HepG2 (cell line): Measurements from ENCODE around the gene ZNF507. TPM values are rescaled to one million over a fixed set of nuclear protein-coding genes. Genes with fewer than 3 reads are reported as not detected.

ENCODE experiments used
- ASH2L ChIP-seq: fragments of 300-600, 200-600 bp; sonication (generic); IDR thresholded peaks from 2 replicates; pipeline ENCODE4 v1.7.0; 2017; ENCODE audit warnings: low read depth, mild to moderate bottlenecking, moderate library complexity, mixed read lengths, low read length; ENCODE audit not compliant: insufficient read length
- ATF4 ChIP-seq, 2 experiments: fragments of 450-650 bp in 1 of 2; sonication (generic) in 1 of 2; formaldehyde crosslinking; IDR thresholded peaks; 2 replicates each; pipeline versions ENCODE4 v1.5.0 to v1.8.0; 2020 to 2022; ENCODE audit warnings: mild to moderate bottlenecking in 1 of 2, missing genetic modification reagents in 1 of 2
- ATM ChIP-seq: fragments of 450-650 bp; IDR thresholded peaks from 2 replicates; pipeline ENCODE4 v1.7.1; 2017; ENCODE audit warnings: mild to moderate bottlenecking, borderline replicate concordance
- FOXA1 ChIP-seq, 2 experiments: fragments of 450-650 bp in 1 of 2; sonication (generic) in 1 of 2; formaldehyde crosslinking in 1 of 2; IDR thresholded peaks; 2 replicates each; pipeline versions ENCODE4 v1.4.0 to v1.6.1; 2016 to 2020; ENCODE audit warnings: missing genetic modification reagents in 1 of 2
- IRF2 ChIP-seq: IDR thresholded peaks from 2 replicates; pipeline ENCODE4 v1.6.1; 2018; ENCODE audit warnings: missing genetic modification reagents, missing compliant biosample characterization
- KLF6 ChIP-seq: IDR thresholded peaks from 2 replicates; pipeline ENCODE4 v1.8.0; 2016; ENCODE audit warnings: missing biosample characterization, missing genetic modification reagents
- KMT2B ChIP-seq: IDR thresholded peaks from 2 replicates; pipeline ENCODE4 v1.6.1; 2016; ENCODE audit warnings: missing genetic modification reagents, missing compliant biosample characterization
- MYNN ChIP-seq: sonication (generic); formaldehyde crosslinking; IDR thresholded peaks from 2 replicates; pipeline ENCODE4 v1.4.0; 2020; ENCODE audit warnings: mild to moderate bottlenecking, low read depth, missing genetic modification reagents
- NBN ChIP-seq: fragments of 450-650 bp; conservative IDR thresholded peaks from 2 replicates; pipeline ENCODE4 v1.6.1; 2017
- NCOA1 ChIP-seq: sonication (generic); formaldehyde crosslinking; IDR thresholded peaks from 2 replicates; pipeline ENCODE4 v1.9.0; 2021; ENCODE audit warnings: missing genetic modification reagents
- NKX3-1 ChIP-seq: sonication (generic); formaldehyde crosslinking; IDR thresholded peaks from 2 replicates; pipeline ENCODE4 v1.5.0; 2020; ENCODE audit warnings: missing genetic modification reagents
- SMARCE1 ChIP-seq: fragments of 450-650 bp; IDR thresholded peaks from 2 replicates; pipeline ENCODE4 v1.6.1; 2017; ENCODE audit warnings: borderline replicate concordance
- SNAPC2 ChIP-seq: sonication (generic); formaldehyde crosslinking; IDR thresholded peaks from 2 replicates; pipeline ENCODE4 v1.8.1; 2022; ENCODE audit warnings: mild to moderate bottlenecking, missing genetic modification reagents
- TFDP2 ChIP-seq: sonication (generic); formaldehyde crosslinking; IDR thresholded peaks from 2 replicates; pipeline ENCODE4 v1.4.0; 2020; ENCODE audit warnings: missing genetic modification reagents
- ZBTB37 ChIP-seq: sonication (generic); formaldehyde crosslinking; IDR thresholded peaks from 2 replicates; pipeline ENCODE4 v1.4.0; 2020; ENCODE audit warnings: mild to moderate bottlenecking, missing genetic modification reagents
- ZNF281 ChIP-seq: sonication (generic); formaldehyde crosslinking; IDR thresholded peaks from 2 replicates; pipeline ENCODE4 v1.4.0; 2020; ENCODE audit warnings: missing genetic modification reagents, borderline replicate concordance
- ZNF333 ChIP-seq: sonication (generic); formaldehyde crosslinking; IDR thresholded peaks from 2 replicates; pipeline ENCODE4 v1.4.0; 2020; ENCODE audit warnings: mild to moderate bottlenecking, missing genetic modification reagents, borderline replicate concordance
- ZNF354B ChIP-seq: sonication (generic); formaldehyde crosslinking; IDR thresholded peaks from 2 replicates; pipeline ENCODE4 v1.8.0; 2022; ENCODE audit warnings: mild to moderate bottlenecking, missing genetic modification reagents
- ZNF441 ChIP-seq: sonication (generic); formaldehyde crosslinking; IDR thresholded peaks from 2 replicates; pipeline ENCODE4 v1.7.0; 2021; ENCODE audit warnings: missing genetic modification reagents, borderline replicate concordance
- ZNF501 ChIP-seq: sonication (generic); formaldehyde crosslinking; IDR thresholded peaks from 2 replicates; pipeline ENCODE4 v1.5.1; 2020; ENCODE audit warnings: mild to moderate bottlenecking, moderate library complexity, missing genetic modification reagents
- ZNF546 ChIP-seq: sonication (generic); formaldehyde crosslinking; conservative IDR thresholded peaks from 2 replicates; pipeline ENCODE4 v1.8.1; 2023; ENCODE audit warnings: mild to moderate bottlenecking, missing genetic modification reagents
- ZNF737 ChIP-seq: sonication (generic); formaldehyde crosslinking; IDR thresholded peaks from 2 replicates; pipeline ENCODE4 v1.5.0; 2020; ENCODE audit warnings: missing genetic modification reagents, mild to moderate bottlenecking, borderline replicate concordance
- ZNF768 ChIP-seq: sonication (generic); formaldehyde crosslinking; IDR thresholded peaks from 2 replicates; pipeline ENCODE4 v1.4.0; 2020; ENCODE audit warnings: missing genetic modification reagents
- polyA plus RNA-seq, 8 experiments: library from polyadenylated mRNA; depleted of rRNA in 3 of 8; stranded (reverse) in 7 of 8; unstranded in 1 of 8; fragments of >200 nt; fragmentation: Illumina TruSeq in 4 of 8; extraction: Trizol in 4 of 8; gene quantifications; 2 replicates each; pipeline versions ENCODE4 v1.2.1 to v1.2.3, GENCODE V29; 2011 to 2016; ENCODE audit warnings: low read depth in 4 of 8, missing spikeins in 1 of 8, mixed read lengths in 1 of 8; ENCODE audit not compliant: insufficient read depth in 1 of 8
- total RNA-seq, 5 experiments: library from RNA; depleted of rRNA; stranded (reverse); fragments of >200 nt; fragmentation: Illumina TruSeq; extraction: Trizol; gene quantifications; 2 replicates each; pipeline ENCODE4 v1.2.3, GENCODE V29; 2016; ENCODE audit warnings: low read depth in 1 of 5

The ZNF507 gene
- total and polyA plus RNA-seq, 2 of the 13 experiments (the other 11 are each of a cell fraction or from before 2014, with no cell fraction given) = 7.3 to 10.9 TPM

GRCh38 chr19:32345261-32346207, at the start of gene ZNF507 (continued):
- TF ChIP-seq KMT2B (CRISPR knock-in tag) (no peak), ZNF354B (CRISPR knock-in tag) (no peak), ZNF501 (peak; percentile 89), IRF2 (CRISPR knock-in tag) (peak; percentile 71; the same call in 1 of the 2 replicates), ZBTB37 (CRISPR knock-in tag) (no peak), SNAPC2 (CRISPR knock-in tag) (no peak), ZNF281 (CRISPR knock-in tag) (no peak), ATF4 (CRISPR knock-in tag; IDR thresholded peaks at IDR 0.05) (no peak), MYNN (CRISPR knock-in tag) (no peak), NKX3-1 (no peak), TFDP2 (CRISPR knock-in tag) (peak; percentile 74; the same call in 1 of the 2 replicates), ASH2L (peak; percentile 84), ZNF737 (0 out of 2 replicates have a peak, but pooled peaks have one; percentile 33), NCOA1 (0 out of 2 replicates have a peak, but pooled peaks have one; percentile 59), ZNF333 (CRISPR knock-in tag) (peak; percentile 63; the same call in 1 of the 2 replicates), KLF6 (peak; percentile 44; the same call in 1 of the 2 replicates), ZNF441 (CRISPR knock-in tag) (peak; percentile 27; the same call in 1 of the 2 replicates), ZNF768 (CRISPR knock-in tag) (peak; percentile 46; the same call in 1 of the 2 replicates), NBN (no peak), ATM (no peak), SMARCE1 (no peak), ZNF546 (CRISPR knock-in tag) (no peak), FOXA1 (IDR thresholded peaks at IDR 0.05) (no peak), FOXA1 (CRISPR knock-in tag; IDR thresholded peaks at IDR 0.05) (no peak)
